Measurements from ENCODE around the gene TGM6. TPM values are rescaled to one million over a fixed set of nuclear protein-coding genes. Genes with fewer than 3 reads are reported as not detected.

The TGM6 gene
- total and polyA plus RNA-seq, 12 donors = not detected

GRCh38 chr20:2365091-2365490, 15.6 kb upstream of the TGM6 start:
- no peak for TF ChIP-seq CTCF (IDR thresholded peaks at IDR 0.05)
- WGBS, 2 donors = 90 to 93% methylated on average over 2 of the region's 2 CpGs
- Histone ChIP-seq H3K4me1 (no peaks in the 10 kb centered on the region), H3K27me3 (peaks cover 0 to 22% (median 8%) of the 10 kb centered on the region in 7 donors), H3K27ac (no peak overlapping the region), H3K4me3 (no peak overlapping the region), H3K9me3 (peaks cover 0 to 34% (median 21%) of the 10 kb centered on the region in 11 donors), H3K36me3 (no peaks in the 10 kb centered on the region)
- intact Hi-C loops (cut with DNase I) = loop anchor here in 1 of 10 donors (10.0 kb wide), 1 partner anchor 90 kb away; no protein-coding TSS in a partner anchor
- no peak for ATAC-seq
- no peak for DNase-seq

DNA sequence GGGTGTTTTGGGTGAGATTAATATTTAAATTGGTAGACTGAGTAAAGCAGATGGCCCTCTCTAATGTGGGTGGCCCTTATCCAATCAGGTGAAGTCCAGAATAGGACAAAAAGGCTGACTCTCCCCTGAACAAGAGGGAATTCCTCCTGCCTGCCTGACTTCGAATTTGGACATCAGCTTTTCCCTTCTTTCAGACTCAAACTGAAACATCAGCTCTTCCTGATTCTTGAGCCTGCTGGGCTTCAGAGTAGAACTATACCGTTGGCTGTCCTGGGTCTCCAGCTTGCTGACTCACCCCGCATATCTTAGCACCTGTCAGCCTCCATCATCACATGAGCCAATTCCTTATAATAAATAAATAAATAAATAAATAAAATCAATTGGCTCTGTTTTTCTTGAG, 15.0 kb upstream of the TGM6 start:
- 77 to 82% methylated on average over 3 of the region's 3 CpGs for WGBS, 2 donors
- no peak for DNase-seq
- Histone ChIP-seq H3K4me1 (no peaks in the 10 kb centered on the region), H3K36me3 (no peaks in the 10 kb centered on the region), H3K9me3 (peaks cover 0 to 28% (median 15%) of the 10 kb centered on the region in 11 donors), H3K27me3 (peaks cover 0 to 26% (median 8%) of the 10 kb centered on the region in 7 donors), H3K4me3 (no peak overlapping the region), H3K27ac (no peak overlapping the region)
- ATAC-seq = no peak
- intact Hi-C loops (cut with DNase I) = loop anchor here in 2 of 10 donors (2.0 to 10.0 kb wide), 2 partner anchors 69 to 89 kb away; no protein-coding TSS in a partner anchor
- no peak for TF ChIP-seq CTCF (IDR thresholded peaks at IDR 0.05)

DNA sequence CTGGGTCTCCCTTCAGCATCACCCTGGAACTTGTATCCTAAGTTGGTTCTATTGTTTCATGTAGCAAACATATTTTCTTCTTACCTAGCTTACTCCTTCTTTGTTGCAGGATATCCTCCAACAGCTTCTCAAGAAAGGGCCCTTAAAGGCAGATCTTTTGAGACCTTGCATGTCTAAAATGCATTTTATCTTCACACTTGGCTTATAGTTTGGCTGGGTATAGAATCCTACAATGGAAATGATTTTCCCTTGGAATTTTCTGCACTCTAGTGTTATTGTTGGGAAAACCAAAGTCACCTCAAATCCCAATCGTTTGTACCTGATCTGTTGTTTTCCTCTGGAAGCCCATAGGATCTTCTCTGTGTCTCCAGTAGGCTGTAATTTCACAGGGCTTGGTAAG, 12.1 kb upstream of the TGM6 start:
- Histone ChIP-seq H3K36me3 (no peaks in the 10 kb centered on the region), H3K4me1 (no peaks in the 10 kb centered on the region), H3K27me3 (peaks cover 0 to 46% (median 27%) of the 10 kb centered on the region in 7 donors), H3K9me3 (peaks cover 0 to 6% (median 0%) of the 10 kb centered on the region in 11 donors), H3K27ac (no peak overlapping the region), H3K4me3 (no peak overlapping the region)
- 42 to 45% methylated on average over 1 of the region's 1 CpG for WGBS, 2 donors
- DNase-seq (no peak), ATAC-seq (no peak)
- no peak for TF ChIP-seq CTCF (IDR thresholded peaks at IDR 0.05)
- intact Hi-C loops (cut with DNase I) = loop anchor here in 1 of 10 donors (10.0 kb wide), 1 partner anchor 86 kb away; no protein-coding TSS in a partner anchor

GRCh38 chr20:2373098-2373497, 7.6 kb upstream of the TGM6 start:
- H3K27ac ChIP-seq = no peak overlapping the region
- H3K9me3 ChIP-seq = peaks cover 0 to 6% (median 0%) of the 10 kb centered on the region in 11 donors
- ATAC-seq (no peak), DNase-seq (no peak)
- intact Hi-C loops (cut with DNase I) = loop anchor here in 1 of 10 donors (10.0 kb wide), 1 partner anchor 58 kb away; no protein-coding TSS in a partner anchor
- no peaks in the 10 kb centered on the region for H3K4me1 ChIP-seq
- H3K4me3 ChIP-seq = no peak overlapping the region
- H3K27me3 ChIP-seq = peaks cover 0 to 43% (median 26%) of the 10 kb centered on the region in 7 donors
- H3K36me3 ChIP-seq = no peaks in the 10 kb centered on the region
- no peak for TF ChIP-seq CTCF (IDR thresholded peaks at IDR 0.05)

Measured in heart right ventricle (tissue), 16 donors.